ENCODE measurements around the gene CADPS. TPM values are rescaled to one million over a fixed set of nuclear protein-coding genes. Genes with fewer than 3 reads are reported as not detected.

Gene CADPS
- total and polyA plus RNA-seq, 2 of the 4 experiments (the other 2 are of a cell fraction), result not detected

DNA sequence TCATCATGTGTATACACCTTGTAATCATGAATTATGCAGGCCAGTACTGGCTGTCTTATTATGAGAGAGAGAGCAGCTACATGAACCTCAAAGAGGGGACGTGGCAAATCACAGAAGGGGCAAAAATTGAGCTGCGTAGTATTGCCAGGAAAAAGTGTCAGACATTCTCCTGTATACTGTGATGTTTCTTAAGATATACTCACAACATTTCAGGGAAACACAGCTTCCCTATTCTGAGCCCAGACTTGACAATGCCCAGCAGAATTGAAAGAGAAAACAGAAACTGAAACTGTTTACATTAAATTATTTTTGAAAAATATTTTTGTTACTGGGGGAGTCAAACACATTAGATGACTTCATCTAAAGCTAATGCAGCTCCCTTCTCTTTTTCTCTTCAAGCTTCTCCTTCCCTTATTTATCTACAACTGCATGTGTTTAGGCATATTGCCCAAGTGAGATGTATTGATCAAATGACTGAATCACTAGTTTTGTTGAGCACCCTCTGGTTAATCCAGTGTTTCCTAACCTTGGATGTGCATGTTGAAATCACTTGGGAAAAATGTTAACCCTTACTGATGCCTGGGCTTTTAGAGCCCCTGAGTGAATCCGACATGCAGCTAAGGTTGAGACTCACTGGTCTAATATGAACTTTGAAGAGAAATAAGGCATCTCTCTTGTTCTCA, 39.5 kb downstream of the CADPS start:
- DNase-seq, result no peak
- ChIA-PET CTCF (no interaction called here), POLR2A (ENCODE audit: unreplicated experiment) (no interaction called here)
- Histone ChIP-seq H3K4me3 (ENCODE audit: insufficient read depth, low read depth, low read length) (no peak overlapping the region), H2BK20ac (ENCODE audit: low read depth, low read length) (no peak overlapping the region), H2BK120ac (ENCODE audit: low read depth, low read length) (no peak overlapping the region), H3K4me1 (ENCODE audit: control insufficient read depth, insufficient read depth, low read length) (no peaks in the 10 kb centered on the region), H2AK5ac (ENCODE audit: low read depth, low read length) (no peak overlapping the region), H4K5ac (ENCODE audit: low read depth, low read length) (no peak overlapping the region), H4K8ac (ENCODE audit: low read depth in 2 of 2, low read length in 2 of 2) (no peak overlapping the region), H3K14ac (replicated peaks; ENCODE audit: low read depth, low read length) (no peak overlapping the region), H3K56ac (ENCODE audit: extremely low read depth, insufficient read depth, low read length) (no peak overlapping the region), H4K20me1 (ENCODE audit: insufficient read depth, low read length) (no peaks in the 10 kb centered on the region), H3K27ac (ENCODE audit: insufficient read depth, low read length) (no peak overlapping the region), H2AK9ac (replicated peaks; ENCODE audit: low read depth, low read length, poor library complexity) (no peak overlapping the region), H3K9me3 (ENCODE audit: control insufficient read depth, insufficient read depth, low read length) (no peaks in the 10 kb centered on the region), H3K36me3 (ENCODE audit: control insufficient read depth, insufficient read depth, low read length) (no peaks in the 10 kb centered on the region), H3K23ac (ENCODE audit: low read depth, low read length) (no peak overlapping the region), H3K27me3 (ENCODE audit: control insufficient read depth, insufficient read depth, low read length) (no peaks in the 10 kb centered on the region), H4K91ac (ENCODE audit: insufficient read depth, low read depth, low read length) (no peak overlapping the region), H3K18ac (ENCODE audit: low read depth, low read length) (no peak overlapping the region), H2BK5ac (ENCODE audit: low read depth, low read length, poor library complexity, severe bottlenecking) (no peak overlapping the region), H3K4me2 (ENCODE audit: low read depth, low read length) (no peak overlapping the region), H2AFZ (replicated peaks; ENCODE audit: low read length, poor library complexity) (no peak overlapping the region), H3K9ac (ENCODE audit: low read depth, low read length) (no peak overlapping the region), H3K4ac (ENCODE audit: low read depth, low read length) (no peak overlapping the region), H3K79me1 (ENCODE audit: low read depth in 1 of 2, low read length in 2 of 2) (no peaks in the 10 kb centered on the region), H2BK15ac (ENCODE audit: low read depth, low read length) (no peak overlapping the region), H3K9me1 (ENCODE audit: insufficient read depth, low read length) (no peaks in the 10 kb centered on the region; the same call in 1 of the 2 replicates)
- ATAC-seq (ENCODE audit: low read depth), result no peak
- TF ChIP-seq CHD1 (IDR thresholded peaks at IDR 0.05; ENCODE audit: low read depth, low read length), result no peak
- TF ChIP-seq, protein P1, sequence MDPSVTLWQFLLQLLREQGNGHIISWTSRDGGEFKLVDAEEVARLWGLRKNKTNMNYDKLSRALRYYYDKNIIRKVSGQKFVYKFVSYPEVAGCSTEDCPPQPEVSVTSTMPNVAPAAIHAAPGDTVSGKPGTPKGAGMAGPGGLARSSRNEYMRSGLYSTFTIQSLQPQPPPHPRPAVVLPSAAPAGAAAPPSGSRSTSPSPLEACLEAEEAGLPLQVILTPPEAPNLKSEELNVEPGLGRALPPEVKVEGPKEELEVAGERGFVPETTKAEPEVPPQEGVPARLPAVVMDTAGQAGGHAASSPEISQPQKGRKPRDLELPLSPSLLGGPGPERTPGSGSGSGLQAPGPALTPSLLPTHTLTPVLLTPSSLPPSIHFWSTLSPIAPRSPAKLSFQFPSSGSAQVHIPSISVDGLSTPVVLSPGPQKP (IDR thresholded peaks at IDR 0.05; ENCODE audit: borderline replicate concordance, low read depth, low read length), result no peak
- TF ChIP-seq, protein P2, sequence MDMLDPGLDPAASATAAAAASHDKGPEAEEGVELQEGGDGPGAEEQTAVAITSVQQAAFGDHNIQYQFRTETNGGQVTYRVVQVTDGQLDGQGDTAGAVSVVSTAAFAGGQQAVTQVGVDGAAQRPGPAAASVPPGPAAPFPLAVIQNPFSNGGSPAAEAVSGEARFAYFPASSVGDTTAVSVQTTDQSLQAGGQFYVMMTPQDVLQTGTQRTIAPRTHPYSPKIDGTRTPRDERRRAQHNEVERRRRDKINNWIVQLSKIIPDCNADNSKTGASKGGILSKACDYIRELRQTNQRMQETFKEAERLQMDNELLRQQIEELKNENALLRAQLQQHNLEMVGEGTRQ (IDR thresholded peaks at IDR 0.05; ENCODE audit: low read depth, low read length), result no peak
- TF ChIP-seq MXI1 (IDR thresholded peaks at IDR 0.05; ENCODE audit: borderline replicate concordance, low read depth, low read length), result no peak
- TF ChIP-seq, protein P3, sequence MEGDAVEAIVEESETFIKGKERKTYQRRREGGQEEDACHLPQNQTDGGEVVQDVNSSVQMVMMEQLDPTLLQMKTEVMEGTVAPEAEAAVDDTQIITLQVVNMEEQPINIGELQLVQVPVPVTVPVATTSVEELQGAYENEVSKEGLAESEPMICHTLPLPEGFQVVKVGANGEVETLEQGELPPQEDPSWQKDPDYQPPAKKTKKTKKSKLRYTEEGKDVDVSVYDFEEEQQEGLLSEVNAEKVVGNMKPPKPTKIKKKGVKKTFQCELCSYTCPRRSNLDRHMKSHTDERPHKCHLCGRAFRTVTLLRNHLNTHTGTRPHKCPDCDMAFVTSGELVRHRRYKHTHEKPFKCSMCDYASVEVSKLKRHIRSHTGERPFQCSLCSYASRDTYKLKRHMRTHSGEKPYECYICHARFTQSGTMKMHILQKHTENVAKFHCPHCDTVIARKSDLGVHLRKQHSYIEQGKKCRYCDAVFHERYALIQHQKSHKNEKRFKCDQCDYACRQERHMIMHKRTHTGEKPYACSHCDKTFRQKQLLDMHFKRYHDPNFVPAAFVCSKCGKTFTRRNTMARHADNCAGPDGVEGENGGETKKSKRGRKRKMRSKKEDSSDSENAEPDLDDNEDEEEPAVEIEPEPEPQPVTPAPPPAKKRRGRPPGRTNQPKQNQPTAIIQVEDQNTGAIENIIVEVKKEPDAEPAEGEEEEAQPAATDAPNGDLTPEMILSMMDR (conservative IDR thresholded peaks at IDR 0.05; ENCODE audit: low read depth, low read length), result no peak
- no peak for TF ChIP-seq MAZ (IDR thresholded peaks at IDR 0.05; ENCODE audit: borderline replicate concordance, low read depth, low read length)
- no peak for TF ChIP-seq FOS (IDR thresholded peaks at IDR 0.05; ENCODE audit: low read depth, low read length)
- no peak for TF ChIP-seq BHLHE40 (IDR thresholded peaks at IDR 0.05; ENCODE audit: low read depth, low read length)
- no peak for TF ChIP-seq RCOR1 (IDR thresholded peaks at IDR 0.05; ENCODE audit: insufficient replicate concordance, low read length)
- dilution Hi-C loops (cut with HindIII; ENCODE audit: low sequenced_read_pairs, unreplicated experiment), result no loop called here
- intact Hi-C loops (cut with micrococcal nuclease), result no loop called here
- BruUV-seq (replicated peaks), result no TSS peak
- no CpG with 5 or more reads among the region's 3 CpGs for WGBS, 2 experiments (ENCODE audit: extremely low coverage in 2 of 2, insufficient read length in 1 of 2)
- in situ Hi-C loops (cut with MboI; ENCODE audit: low sequenced_read_pairs), result no loop called here
